PFSK-1 (cell line): ENCODE data around the gene TTLL4.

Source experiments
- POLR2AphosphoS5 ChIP-seq: IDR thresholded peaks from 2 replicates; pipeline ENCODE4 v1.6.1; 2012; ENCODE audit warnings: low read depth, mild to moderate bottlenecking, control low read depth, low read length, moderate library complexity
- TF ChIP-seq, protein P1 (sequence below), 2 experiments: IDR thresholded peaks; 2 replicates each; pipeline versions ENCODE4 v1.6.1 to v1.8.0; 2011 to 2012; ENCODE audit warnings: low read depth in 2 of 2, low read length in 2 of 2, control low read depth in 1 of 2, inconsistent platforms in 1 of 2, mild to moderate bottlenecking in 1 of 2, moderate library complexity in 1 of 2; ENCODE audit not compliant: insufficient read depth in 1 of 2

- TF ChIP-seq POLR2AphosphoS5: no peak
- TF ChIP-seq, protein P1, sequence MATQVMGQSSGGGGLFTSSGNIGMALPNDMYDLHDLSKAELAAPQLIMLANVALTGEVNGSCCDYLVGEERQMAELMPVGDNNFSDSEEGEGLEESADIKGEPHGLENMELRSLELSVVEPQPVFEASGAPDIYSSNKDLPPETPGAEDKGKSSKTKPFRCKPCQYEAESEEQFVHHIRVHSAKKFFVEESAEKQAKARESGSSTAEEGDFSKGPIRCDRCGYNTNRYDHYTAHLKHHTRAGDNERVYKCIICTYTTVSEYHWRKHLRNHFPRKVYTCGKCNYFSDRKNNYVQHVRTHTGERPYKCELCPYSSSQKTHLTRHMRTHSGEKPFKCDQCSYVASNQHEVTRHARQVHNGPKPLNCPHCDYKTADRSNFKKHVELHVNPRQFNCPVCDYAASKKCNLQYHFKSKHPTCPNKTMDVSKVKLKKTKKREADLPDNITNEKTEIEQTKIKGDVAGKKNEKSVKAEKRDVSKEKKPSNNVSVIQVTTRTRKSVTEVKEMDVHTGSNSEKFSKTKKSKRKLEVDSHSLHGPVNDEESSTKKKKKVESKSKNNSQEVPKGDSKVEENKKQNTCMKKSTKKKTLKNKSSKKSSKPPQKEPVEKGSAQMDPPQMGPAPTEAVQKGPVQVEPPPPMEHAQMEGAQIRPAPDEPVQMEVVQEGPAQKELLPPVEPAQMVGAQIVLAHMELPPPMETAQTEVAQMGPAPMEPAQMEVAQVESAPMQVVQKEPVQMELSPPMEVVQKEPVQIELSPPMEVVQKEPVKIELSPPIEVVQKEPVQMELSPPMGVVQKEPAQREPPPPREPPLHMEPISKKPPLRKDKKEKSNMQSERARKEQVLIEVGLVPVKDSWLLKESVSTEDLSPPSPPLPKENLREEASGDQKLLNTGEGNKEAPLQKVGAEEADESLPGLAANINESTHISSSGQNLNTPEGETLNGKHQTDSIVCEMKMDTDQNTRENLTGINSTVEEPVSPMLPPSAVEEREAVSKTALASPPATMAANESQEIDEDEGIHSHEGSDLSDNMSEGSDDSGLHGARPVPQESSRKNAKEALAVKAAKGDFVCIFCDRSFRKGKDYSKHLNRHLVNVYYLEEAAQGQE (IDR thresholded peaks at IDR 0.05; ENCODE audit: insufficient read depth in 1 of 2, low read depth in 2 of 2, low read length in 2 of 2): no peak
These were observed 25.9 kb downstream of the TTLL4 start for GRCh38 chr2:218736531-218736930.
